GM23338 (cell line): ENCODE measurements around the gene PPP2R2D. TPM values are rescaled to one million over a fixed set of nuclear protein-coding genes. Genes with fewer than 3 reads are reported as not detected.

Experiments
- ATAC-seq: fragments of 200-7000 bp; cut with Tn5 transposase; 3 replicates; pipeline ENCODE4 v1.9.1; 2020
- DNase-seq: peaks from one replicate; pipeline ENCODE4 v3.0.0-alpha.2; 2015; ENCODE audit warnings: low spot score
- H2AFZ ChIP-seq: fragments of 200-600 bp; sonication (generic); 2 replicates; pipeline ENCODE4 v1.8.0; 2016; ENCODE audit warnings: antibody characterized with exemption, mild to moderate bottlenecking, moderate library complexity
- H3F3A ChIP-seq: fragments of 200-600 bp; sonication (generic); replicated peaks from 2 replicates; pipeline ENCODE4 v1.8.0; 2017; ENCODE audit warnings: antibody characterized with exemption, mixed run types, low read depth
- H3K27ac ChIP-seq: fragments of 200-600 bp; sonication (generic); 2 replicates; pipeline ENCODE4 v1.6.1; 2016; ENCODE audit warnings: low read depth
- H3K27me3 ChIP-seq: fragments of 200-600 bp; sonication (generic); 2 replicates; pipeline ENCODE4 v1.8.0; 2016; ENCODE audit warnings: mild to moderate bottlenecking, mixed run types, moderate library complexity; ENCODE audit not compliant: insufficient read depth
- H3K36me3 ChIP-seq: fragments of 200-600 bp; sonication (generic); 2 replicates; pipeline ENCODE4 v1.8.0; 2016; ENCODE audit warnings: mild to moderate bottlenecking; ENCODE audit not compliant: insufficient read depth
- H3K4me1 ChIP-seq: fragments of 200-600 bp; sonication (generic); 2 replicates; pipeline ENCODE4 v1.8.0; 2016; ENCODE audit warnings: mild to moderate bottlenecking, moderate library complexity; ENCODE audit not compliant: insufficient read depth
- H3K4me2 ChIP-seq: fragments of 200-600 bp; sonication (generic); 2 replicates; pipeline ENCODE4 v1.7.1; 2017; ENCODE audit warnings: mixed run types
- H3K4me3 ChIP-seq: fragments of 200-600 bp; sonication (generic); 2 replicates; pipeline ENCODE4 v1.6.1; 2016; ENCODE audit warnings: mixed run types
- H3K79me2 ChIP-seq: fragments of 200-600 bp; sonication (generic); replicated peaks from 2 replicates; pipeline ENCODE4 v1.8.0; 2017; ENCODE audit warnings: mild to moderate bottlenecking; ENCODE audit not compliant: insufficient read depth
- H3K9me2 ChIP-seq: fragments of 200-600 bp; sonication (generic); 2 replicates; pipeline ENCODE4 v1.8.0; 2017; ENCODE audit not compliant: insufficient read depth
- H4K20me1 ChIP-seq: fragments of 200-600 bp; sonication (generic); replicated peaks from 2 replicates; pipeline ENCODE4 v1.8.0; 2017; ENCODE audit warnings: mild to moderate bottlenecking; ENCODE audit not compliant: insufficient read depth
- H3K27ac Mint-ChIP-seq: 2 replicates; pipeline ENCODE4 v1.8.0; 2020; ENCODE audit warnings: inconsistent platforms, mild to moderate bottlenecking, moderate library complexity, mixed read lengths
- H3K27me3 Mint-ChIP-seq: 3 replicates; pipeline ENCODE4 v1.8.0; 2022; ENCODE audit warnings: low read depth, mild to moderate bottlenecking, moderate library complexity, mixed read lengths, inconsistent platforms; ENCODE audit not compliant: insufficient read depth, poor library complexity
- H3K36me3 Mint-ChIP-seq: 3 replicates; pipeline ENCODE4 v1.8.0; 2021; ENCODE audit warnings: low read depth, mild to moderate bottlenecking, inconsistent platforms, moderate library complexity, mixed read lengths
- H3K4me1 Mint-ChIP-seq: 3 replicates; pipeline ENCODE4 v1.8.0; 2020; ENCODE audit warnings: mild to moderate bottlenecking, inconsistent platforms, mixed read lengths
- H3K4me3 Mint-ChIP-seq: 3 replicates; pipeline ENCODE4 v1.8.0; 2021; ENCODE audit warnings: moderate library complexity, mild to moderate bottlenecking, inconsistent platforms, mixed read lengths
- H3K9me3 Mint-ChIP-seq: 3 replicates; pipeline ENCODE4 v1.8.0; 2020; ENCODE audit warnings: moderate library complexity, mild to moderate bottlenecking, inconsistent platforms, mixed read lengths
- CREB1 ChIP-seq: fragments of 250-450 bp; sonication (Bioruptor Pico); IDR thresholded peaks from 2 replicates; pipeline ENCODE4 v1.5.0; 2020; ENCODE audit warnings: low read depth, mild to moderate bottlenecking, moderate library complexity
- CTCF ChIP-seq, 2 experiments: fragments of 200-600 bp in 1 of 2; sonication (generic) in 1 of 2; conservative IDR thresholded peaks; 2 replicates each; pipeline versions ENCODE4 v1.5.1 to v1.6.1; 2016 to 2017; ENCODE audit warnings: antibody characterized with exemption in 2 of 2, low read depth in 2 of 2, mild to moderate bottlenecking in 2 of 2, moderate library complexity in 1 of 2
- EZH2 ChIP-seq: fragments of 200-600 bp; sonication (generic); IDR thresholded peaks from one replicate; pipeline ENCODE4 v1.8.0; 2017; ENCODE audit warnings: antibody characterized with exemption, mild to moderate bottlenecking, low read depth; ENCODE audit not compliant: unreplicated experiment
- EZH2phosphoT487 ChIP-seq: fragments of 200-600 bp; sonication (generic); IDR thresholded peaks from one replicate; pipeline ENCODE4 v1.8.1; 2018; ENCODE audit warnings: antibody characterized with exemption; ENCODE audit not compliant: unreplicated experiment
- JUNB ChIP-seq: IDR thresholded peaks from one replicate; pipeline ENCODE4 v1.6.1; 2016; ENCODE audit warnings: antibody characterized with exemption; ENCODE audit not compliant: unreplicated experiment
- NANOG ChIP-seq: IDR thresholded peaks from 2 replicates; pipeline ENCODE4 v1.6.1; 2016; ENCODE audit warnings: antibody characterized with exemption, borderline replicate concordance
- POLR2AphosphoS5 ChIP-seq: IDR thresholded peaks from 2 replicates; pipeline ENCODE4 v1.6.1; 2016; ENCODE audit warnings: antibody characterized with exemption, low read depth
- REST ChIP-seq: IDR thresholded peaks from one replicate; pipeline ENCODE4 v1.6.1; 2018; ENCODE audit warnings: antibody characterized with exemption; ENCODE audit not compliant: unreplicated experiment
- STAT1 ChIP-seq: IDR thresholded peaks from one replicate; pipeline ENCODE4 v1.6.1; 2016; ENCODE audit warnings: antibody characterized with exemption; ENCODE audit not compliant: unreplicated experiment
- ZNF114 ChIP-seq: fragments of 250-450 bp; sonication (Bioruptor Pico); IDR thresholded peaks from 2 replicates; pipeline ENCODE4 v1.5.0; 2020; ENCODE audit warnings: mild to moderate bottlenecking, moderate library complexity
- ZNF331 ChIP-seq: fragments of 250-450 bp; sonication (Bioruptor Pico); IDR thresholded peaks from 2 replicates; pipeline ENCODE4 v1.5.0; 2020; ENCODE audit warnings: low read depth, mild to moderate bottlenecking, moderate library complexity
- polyA plus RNA-seq: library from polyadenylated mRNA; unstranded; fragments of >200 nt; fragmentation: Nextera tagmentation; extraction: Ambion mirVana; gene quantifications from 2 replicates; pipeline ENCODE4 v1.2.1, GENCODE V29; 2016
- total RNA-seq: library from RNA; depleted of rRNA; stranded (reverse); fragments of >200 nt; shearing (Covaris generic); gene quantifications from 2 replicates; pipeline ENCODE4 v1.2.3, GENCODE V29; 2014
- TF ChIP-seq, protein P1 (sequence below): fragments of 250-450 bp; sonication (Bioruptor Pico); IDR thresholded peaks from 2 replicates; pipeline ENCODE4 v1.5.0; 2020; ENCODE audit warnings: mild to moderate bottlenecking, moderate library complexity
- TF ChIP-seq, protein P2 (sequence below): IDR thresholded peaks from 2 replicates; pipeline ENCODE4 v1.6.1; 2016; ENCODE audit warnings: antibody characterized with exemption

Gene PPP2R2D
- total and polyA plus RNA-seq, 2 experiments from 2014 or later, result 28.8 to 33.7 TPM

GRCh38 chr10:131961047-131961776, 60.4 kb downstream of the PPP2R2D start:
- Histone ChIP-seq H3K9me2 (no peaks in the 10 kb centered on the region), H3K4me3 (no peak overlapping the region), H2AFZ (no peak overlapping the region), H3K79me2 (no peaks in the 10 kb centered on the region), H3F3A (no peaks in the 10 kb centered on the region), H3K36me3 (peaks cover 6% of the 10 kb centered on the region; the same call in 1 of the 2 replicates), H3K27ac (no peak overlapping the region), H4K20me1 (peaks cover 4% of the 10 kb centered on the region; the same call in 1 of the 2 replicates), H3K4me2 (no peak overlapping the region), H3K27me3 (no peaks in the 10 kb centered on the region), H3K4me1 (no peaks in the 10 kb centered on the region)
- Mint-ChIP-seq H3K4me1 (peaks cover 3% of the 10 kb centered on the region; the same call in 2 of the 3 replicates), H3K9me3 (peaks cover 16% of the 10 kb centered on the region), H3K27me3 (peaks cover 20% of the 10 kb centered on the region), H3K27ac (no peak overlapping the region), H3K4me3 (no peak overlapping the region), H3K36me3 (peaks cover 36% of the 10 kb centered on the region)
- TF ChIP-seq ZNF331 (CRISPR knock-in tag) (no peak), CTCF (conservative IDR thresholded peaks at IDR 0.05; ENCODE audit: low read depth in 2 of 2) (no peak), NANOG (no peak), EZH2 (no peak), ZNF114 (CRISPR knock-in tag) (no peak), STAT1 (no peak), JUNB (no peak), REST (no peak), EZH2phosphoT487 (no peak), POLR2AphosphoS5 (no peak; the same call in 1 of the 2 replicates), CREB1 (no peak)
- TF ChIP-seq, protein P1, sequence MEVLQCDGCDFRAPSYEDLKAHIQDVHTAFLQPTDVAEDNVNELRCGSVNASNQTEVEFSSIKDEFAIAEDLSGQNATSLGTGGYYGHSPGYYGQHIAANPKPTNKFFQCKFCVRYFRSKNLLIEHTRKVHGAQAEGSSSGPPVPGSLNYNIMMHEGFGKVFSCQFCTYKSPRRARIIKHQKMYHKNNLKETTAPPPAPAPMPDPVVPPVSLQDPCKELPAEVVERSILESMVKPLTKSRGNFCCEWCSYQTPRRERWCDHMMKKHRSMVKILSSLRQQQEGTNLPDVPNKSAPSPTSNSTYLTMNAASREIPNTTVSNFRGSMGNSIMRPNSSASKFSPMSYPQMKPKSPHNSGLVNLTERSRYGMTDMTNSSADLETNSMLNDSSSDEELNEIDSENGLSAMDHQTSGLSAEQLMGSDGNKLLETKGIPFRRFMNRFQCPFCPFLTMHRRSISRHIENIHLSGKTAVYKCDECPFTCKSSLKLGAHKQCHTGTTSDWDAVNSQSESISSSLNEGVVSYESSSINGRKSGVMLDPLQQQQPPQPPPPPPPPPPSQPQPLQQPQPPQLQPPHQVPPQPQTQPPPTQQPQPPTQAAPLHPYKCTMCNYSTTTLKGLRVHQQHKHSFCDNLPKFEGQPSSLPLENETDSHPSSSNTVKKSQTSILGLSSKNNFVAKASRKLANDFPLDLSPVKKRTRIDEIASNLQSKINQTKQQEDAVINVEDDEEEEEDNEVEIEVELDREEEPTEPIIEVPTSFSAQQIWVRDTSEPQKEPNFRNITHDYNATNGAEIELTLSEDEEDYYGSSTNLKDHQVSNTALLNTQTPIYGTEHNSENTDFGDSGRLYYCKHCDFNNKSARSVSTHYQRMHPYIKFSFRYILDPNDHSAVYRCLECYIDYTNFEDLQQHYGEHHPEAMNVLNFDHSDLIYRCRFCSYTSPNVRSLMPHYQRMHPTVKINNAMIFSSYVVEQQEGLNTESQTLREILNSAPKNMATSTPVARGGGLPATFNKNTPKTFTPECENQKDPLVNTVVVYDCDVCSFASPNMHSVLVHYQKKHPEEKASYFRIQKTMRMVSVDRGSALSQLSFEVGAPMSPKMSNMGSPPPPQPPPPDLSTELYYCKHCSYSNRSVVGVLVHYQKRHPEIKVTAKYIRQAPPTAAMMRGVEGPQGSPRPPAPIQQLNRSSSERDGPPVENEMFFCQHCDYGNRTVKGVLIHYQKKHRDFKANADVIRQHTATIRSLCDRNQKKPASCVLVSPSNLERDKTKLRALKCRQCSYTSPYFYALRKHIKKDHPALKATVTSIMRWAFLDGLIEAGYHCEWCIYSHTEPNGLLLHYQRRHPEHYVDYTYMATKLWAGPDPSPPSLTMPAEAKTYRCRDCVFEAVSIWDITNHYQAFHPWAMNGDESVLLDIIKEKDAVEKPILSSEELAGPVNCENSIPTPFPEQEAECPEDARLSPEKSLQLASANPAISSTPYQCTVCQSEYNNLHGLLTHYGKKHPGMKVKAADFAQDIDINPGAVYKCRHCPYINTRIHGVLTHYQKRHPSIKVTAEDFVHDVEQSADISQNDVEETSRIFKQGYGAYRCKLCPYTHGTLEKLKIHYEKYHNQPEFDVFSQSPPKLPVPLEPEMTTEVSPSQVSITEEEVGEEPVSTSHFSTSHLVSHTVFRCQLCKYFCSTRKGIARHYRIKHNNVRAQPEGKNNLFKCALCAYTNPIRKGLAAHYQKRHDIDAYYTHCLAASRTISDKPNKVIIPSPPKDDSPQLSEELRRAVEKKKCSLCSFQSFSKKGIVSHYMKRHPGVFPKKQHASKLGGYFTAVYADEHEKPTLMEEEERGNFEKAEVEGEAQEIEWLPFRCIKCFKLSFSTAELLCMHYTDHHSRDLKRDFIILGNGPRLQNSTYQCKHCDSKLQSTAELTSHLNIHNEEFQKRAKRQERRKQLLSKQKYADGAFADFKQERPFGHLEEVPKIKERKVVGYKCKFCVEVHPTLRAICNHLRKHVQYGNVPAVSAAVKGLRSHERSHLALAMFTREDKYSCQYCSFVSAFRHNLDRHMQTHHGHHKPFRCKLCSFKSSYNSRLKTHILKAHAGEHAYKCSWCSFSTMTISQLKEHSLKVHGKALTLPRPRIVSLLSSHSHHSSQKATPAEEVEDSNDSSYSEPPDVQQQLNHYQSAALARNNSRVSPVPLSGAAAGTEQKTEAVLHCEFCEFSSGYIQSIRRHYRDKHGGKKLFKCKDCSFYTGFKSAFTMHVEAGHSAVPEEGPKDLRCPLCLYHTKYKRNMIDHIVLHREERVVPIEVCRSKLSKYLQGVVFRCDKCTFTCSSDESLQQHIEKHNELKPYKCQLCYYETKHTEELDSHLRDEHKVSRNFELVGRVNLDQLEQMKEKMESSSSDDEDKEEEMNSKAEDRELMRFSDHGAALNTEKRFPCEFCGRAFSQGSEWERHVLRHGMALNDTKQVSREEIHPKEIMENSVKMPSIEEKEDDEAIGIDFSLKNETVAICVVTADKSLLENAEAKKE (CRISPR knock-in tag), result no peak
- TF ChIP-seq, protein P2, sequence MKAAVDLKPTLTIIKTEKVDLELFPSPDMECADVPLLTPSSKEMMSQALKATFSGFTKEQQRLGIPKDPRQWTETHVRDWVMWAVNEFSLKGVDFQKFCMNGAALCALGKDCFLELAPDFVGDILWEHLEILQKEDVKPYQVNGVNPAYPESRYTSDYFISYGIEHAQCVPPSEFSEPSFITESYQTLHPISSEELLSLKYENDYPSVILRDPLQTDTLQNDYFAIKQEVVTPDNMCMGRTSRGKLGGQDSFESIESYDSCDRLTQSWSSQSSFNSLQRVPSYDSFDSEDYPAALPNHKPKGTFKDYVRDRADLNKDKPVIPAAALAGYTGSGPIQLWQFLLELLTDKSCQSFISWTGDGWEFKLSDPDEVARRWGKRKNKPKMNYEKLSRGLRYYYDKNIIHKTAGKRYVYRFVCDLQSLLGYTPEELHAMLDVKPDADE, result no peak
- no peak for DNase-seq
- peak; percentile 28 for ATAC-seq
